Keratinocyte (primary cell): Measurements from ENCODE around the gene TUFM.
A peak's percentile ranks its signal among the peaks of the same experiment; 100 is the strongest.

Experiments
- EZH2 ChIP-seq: IDR thresholded peaks from one replicate; pipeline ENCODE4 v1.6.1; 2012; ENCODE audit warnings: inconsistent platforms, mild to moderate bottlenecking, low read length, moderate library complexity
- TF ChIP-seq, protein P1 (sequence below), 3 experiments: IDR thresholded peaks in 1 of 3; conservative IDR thresholded peaks in 1 of 3; optimal IDR thresholded peaks in 1 of 3; 2 replicates in 2 of 3; 3 replicates in 1 of 3; pipeline versions ENCODE3 to v1.5.1; 2011; ENCODE audit warnings: low read length in 3 of 3, mild to moderate bottlenecking in 3 of 3, moderate library complexity in 2 of 3, control low read depth in 1 of 3, inconsistent platforms in 1 of 3; ENCODE audit not compliant: insufficient read depth in 2 of 3; ENCODE audit errors: extremely low read depth in 1 of 3

DNA sequence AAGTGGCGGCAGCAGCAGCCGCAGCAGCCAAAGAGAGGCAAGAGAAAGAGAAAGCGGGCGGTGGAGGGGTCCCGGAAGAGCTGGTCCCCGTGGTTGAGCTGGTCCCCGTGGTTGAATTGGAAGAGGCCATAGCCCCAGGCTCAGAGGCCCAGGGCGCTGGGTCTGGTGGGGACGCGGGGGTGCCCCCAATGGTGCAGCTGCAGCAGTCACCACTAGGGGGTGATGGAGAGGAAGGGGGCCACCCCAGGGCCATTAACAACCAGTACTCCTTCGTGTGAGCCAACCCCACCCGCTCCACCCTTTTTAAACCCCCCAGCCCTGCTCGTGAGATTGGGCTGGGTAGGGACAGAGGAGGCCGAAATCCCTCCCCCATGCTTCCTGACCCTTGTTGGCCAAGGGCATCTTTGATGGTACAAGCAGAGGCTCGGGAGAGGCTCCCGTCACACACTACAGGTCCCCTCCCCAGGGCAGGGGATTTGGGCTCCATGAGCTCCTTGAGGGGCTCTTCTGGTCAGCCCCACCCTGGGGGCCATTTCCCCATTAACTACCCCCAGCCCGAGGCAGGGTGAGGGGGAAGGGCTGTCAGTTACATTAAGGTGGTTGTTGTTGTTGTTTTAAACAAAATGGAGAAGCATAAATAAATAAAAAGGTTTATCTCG is 27.5 kb upstream of the TUFM start:
- TF ChIP-seq, protein P1, sequence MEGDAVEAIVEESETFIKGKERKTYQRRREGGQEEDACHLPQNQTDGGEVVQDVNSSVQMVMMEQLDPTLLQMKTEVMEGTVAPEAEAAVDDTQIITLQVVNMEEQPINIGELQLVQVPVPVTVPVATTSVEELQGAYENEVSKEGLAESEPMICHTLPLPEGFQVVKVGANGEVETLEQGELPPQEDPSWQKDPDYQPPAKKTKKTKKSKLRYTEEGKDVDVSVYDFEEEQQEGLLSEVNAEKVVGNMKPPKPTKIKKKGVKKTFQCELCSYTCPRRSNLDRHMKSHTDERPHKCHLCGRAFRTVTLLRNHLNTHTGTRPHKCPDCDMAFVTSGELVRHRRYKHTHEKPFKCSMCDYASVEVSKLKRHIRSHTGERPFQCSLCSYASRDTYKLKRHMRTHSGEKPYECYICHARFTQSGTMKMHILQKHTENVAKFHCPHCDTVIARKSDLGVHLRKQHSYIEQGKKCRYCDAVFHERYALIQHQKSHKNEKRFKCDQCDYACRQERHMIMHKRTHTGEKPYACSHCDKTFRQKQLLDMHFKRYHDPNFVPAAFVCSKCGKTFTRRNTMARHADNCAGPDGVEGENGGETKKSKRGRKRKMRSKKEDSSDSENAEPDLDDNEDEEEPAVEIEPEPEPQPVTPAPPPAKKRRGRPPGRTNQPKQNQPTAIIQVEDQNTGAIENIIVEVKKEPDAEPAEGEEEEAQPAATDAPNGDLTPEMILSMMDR (optimal IDR thresholded peaks at IDR 0.05 in 1 of 3, IDR thresholded peaks at IDR 0.05 in 1 of 3, conservative IDR thresholded peaks at IDR 0.05 in 1 of 3; ENCODE audit: extremely low read depth in 1 of 3, insufficient read depth in 2 of 3, low read length in 3 of 3) = peak; percentile 61 to 85 (median 72)
- no peak for TF ChIP-seq EZH2
